Lung microvascular endothelial cell (primary cell): ENCODE measurements around the gene VAT1L. TPM values are rescaled to one million over a fixed set of nuclear protein-coding genes. Genes with fewer than 3 reads are reported as not detected.

ENCODE experiments used
- DNase-seq, 2 donors: peaks; one replicate each; pipeline versions ENCODE4 v3.0.0 to v3.0.0-alpha.2; 2010; ENCODE audit warnings: low read depth in 2 of 2
- total RNA-seq: library from RNA; depleted of rRNA; stranded (reverse); fragments of >200 nt; gene quantifications from 2 replicates; pipeline ENCODE4 v1.2.1, GENCODE V29; 2014

VAT1L gene
- total RNA-seq, 1 donor from 2014 or later: 0.20 TPM

- no peak for DNase-seq
Measured at GRCh38 chr16:77781091-77781490, 7.3 kb upstream of the VAT1L start.

GRCh38 chr16:77782694-77783093 is 5.7 kb upstream of the VAT1L start:
- peak in 1 of 2 donors; percentile 20 for DNase-seq

- DNase-seq: peak in 1 of 2 donors; percentile 27
Measured at GRCh38 chr16:77784441-77785372, 3.7 kb upstream of the VAT1L start.

DNA sequence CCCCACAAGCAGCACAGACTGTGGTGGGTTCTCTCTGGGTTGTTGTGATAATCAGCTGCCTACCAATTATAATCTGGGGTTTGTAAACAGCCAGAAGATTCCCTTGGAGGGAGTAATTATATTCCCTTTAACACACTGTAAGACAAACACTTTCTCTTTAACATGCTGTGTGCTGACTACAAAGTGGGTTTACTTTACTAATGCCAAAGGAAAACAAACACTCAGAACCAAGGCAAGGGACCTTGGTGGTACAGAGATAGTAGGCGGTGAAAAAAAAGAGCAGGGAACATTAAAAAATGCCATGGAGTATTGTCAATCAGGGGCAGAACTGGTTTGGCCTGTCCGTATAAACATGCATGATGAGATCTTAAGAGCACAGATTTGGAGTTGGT is 3.0 kb upstream of the VAT1L start:
- no peak for DNase-seq

DNA sequence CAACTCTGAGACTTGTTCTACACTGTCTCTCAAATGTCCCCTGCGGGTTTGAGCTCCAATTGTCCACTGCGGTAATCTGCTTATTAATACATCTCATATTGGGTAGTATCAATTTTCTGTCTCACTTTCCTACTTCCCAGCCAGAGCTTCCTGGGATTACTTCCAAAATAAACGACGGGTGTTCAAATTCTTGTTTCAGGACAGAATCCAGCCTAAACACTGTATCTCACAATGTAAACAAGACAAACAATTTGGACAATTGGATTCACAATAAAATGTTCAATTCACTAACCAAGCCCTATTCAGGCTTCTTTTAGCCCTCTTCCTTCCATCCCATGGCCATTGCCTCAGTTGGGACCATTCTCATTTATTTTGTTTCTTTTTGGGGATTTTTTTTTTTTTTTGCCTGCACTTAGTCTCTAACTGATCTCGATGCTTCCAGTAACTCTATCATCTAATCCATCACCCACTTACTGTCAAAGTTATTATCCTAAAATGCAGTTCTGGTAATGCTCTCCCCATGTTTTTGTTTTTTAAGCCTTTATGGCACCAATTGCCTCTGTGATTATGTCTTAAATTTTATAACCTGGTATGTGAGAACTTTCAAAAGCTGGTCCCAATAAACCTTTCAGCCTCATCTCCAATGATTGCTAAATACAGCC is 2.0 kb upstream of the VAT1L start:
- DNase-seq: no peak

- DNase-seq: no peak
Measured at GRCh38 chr16:77787452-77787851, 912 bp upstream of the VAT1L start.

DNA sequence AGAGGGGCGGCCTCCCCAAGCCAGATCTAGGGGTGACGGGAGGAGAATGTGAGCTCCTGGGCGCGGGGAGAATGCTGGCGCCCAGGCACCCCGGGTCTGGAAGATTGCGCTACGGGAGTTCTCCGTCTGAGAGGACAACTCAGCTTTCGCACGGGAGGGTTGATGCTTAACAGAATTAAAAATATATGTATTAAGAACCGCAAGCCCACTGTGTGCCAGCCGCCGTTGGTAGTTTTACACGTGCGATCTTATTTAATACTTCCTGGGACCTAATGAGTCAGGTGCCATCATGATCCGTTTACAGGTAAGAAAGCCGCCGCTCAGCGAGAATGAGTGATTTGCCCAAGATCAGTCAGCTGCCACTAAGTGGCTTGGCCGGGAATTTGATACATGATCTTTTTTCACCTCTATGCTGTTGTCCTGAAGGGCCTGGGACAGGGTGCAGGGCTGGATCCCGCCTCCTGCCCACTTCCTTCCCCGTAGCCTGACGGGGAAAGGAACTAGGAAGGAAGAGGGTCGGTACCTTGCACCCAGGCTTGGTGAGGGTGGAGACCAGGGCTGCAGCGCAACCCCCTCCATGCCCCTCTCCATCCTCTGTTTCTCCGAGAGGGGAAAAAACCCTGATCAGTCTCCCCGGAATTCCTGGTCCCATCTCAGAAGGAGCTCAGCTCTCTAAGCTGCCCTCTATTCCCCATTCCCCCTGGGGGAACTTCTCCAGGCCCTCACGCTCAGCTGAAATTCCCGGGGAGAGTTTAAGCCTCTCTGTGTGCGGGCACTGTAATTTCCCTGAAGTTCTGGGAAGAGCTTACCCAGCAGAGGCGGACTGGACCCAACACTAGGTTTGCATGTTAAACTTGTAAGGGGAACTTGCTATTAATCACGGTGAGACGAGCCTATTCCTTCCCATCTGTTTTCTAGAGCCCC is 983 bp downstream of the VAT1L start:
- DNase-seq: no peak

GRCh38 chr16:77790009-77790372 is 1.6 kb downstream of the VAT1L start:
- DNase-seq: no peak

DNA sequence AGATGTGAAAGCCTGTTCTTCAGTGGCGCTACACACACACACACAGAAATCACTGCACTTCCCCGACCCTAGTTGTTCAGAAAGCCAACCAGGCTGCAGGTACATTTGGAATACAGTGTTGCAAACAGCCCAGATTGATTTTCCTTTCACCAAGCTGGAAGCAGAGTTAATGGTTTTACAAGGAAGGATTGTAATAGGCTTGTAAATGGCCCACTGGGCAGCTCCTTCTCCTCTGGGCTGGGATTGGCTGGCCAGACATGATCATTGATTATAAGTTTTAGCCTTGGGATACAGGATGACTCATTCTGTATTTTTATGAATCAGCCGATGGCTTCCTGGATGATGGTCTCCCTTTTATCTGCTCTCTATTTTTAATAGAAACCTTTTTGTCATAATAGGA is 2.5 kb downstream of the VAT1L start:
- no peak for DNase-seq

- no peak for DNase-seq
Measured at GRCh38 chr16:77793417-77793816, 5.1 kb downstream of the VAT1L start.

DNA sequence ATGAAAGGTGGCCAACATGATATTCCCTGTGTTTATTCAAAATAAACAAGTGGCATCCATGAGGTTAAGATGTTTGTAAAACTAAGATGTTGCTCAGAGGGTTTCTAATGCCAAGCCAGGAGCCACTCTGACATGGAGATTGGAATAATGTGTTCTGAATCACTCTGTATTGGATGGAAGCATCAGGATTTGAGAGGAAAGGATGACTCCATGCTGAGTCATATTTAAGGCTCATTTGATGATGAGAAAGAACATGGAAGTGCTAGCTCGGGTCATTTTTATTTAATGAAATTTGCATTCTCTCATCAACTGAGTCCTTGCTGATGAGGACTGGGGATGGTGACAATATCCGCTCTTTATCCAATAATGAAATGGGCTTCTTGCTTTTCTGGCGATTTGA is 6.2 kb downstream of the VAT1L start:
- DNase-seq: peak; percentile 4 to 71

DNA sequence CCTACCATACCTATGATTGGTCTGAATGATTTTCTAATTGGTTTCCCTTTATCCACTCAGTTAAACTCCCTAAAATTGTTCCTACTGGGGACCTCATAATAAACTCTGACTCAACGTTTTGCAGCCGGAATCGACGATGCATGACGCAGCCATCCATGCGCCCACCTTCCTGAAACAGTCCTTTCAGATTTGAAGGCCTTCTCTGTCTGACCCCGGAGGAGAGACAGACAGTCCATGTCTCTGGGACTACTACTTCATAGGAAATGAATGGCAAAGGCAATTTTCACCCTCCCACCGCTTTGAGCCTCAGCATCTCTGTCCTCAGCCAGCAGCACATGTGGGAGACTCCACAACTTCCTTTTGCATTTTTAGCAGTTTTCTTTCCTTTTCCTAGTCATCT is 13.5 kb downstream of the VAT1L start:
- no peak for DNase-seq

- no peak for DNase-seq
Measured at GRCh38 chr16:77805398-77805797, 17.0 kb downstream of the VAT1L start.

DNA sequence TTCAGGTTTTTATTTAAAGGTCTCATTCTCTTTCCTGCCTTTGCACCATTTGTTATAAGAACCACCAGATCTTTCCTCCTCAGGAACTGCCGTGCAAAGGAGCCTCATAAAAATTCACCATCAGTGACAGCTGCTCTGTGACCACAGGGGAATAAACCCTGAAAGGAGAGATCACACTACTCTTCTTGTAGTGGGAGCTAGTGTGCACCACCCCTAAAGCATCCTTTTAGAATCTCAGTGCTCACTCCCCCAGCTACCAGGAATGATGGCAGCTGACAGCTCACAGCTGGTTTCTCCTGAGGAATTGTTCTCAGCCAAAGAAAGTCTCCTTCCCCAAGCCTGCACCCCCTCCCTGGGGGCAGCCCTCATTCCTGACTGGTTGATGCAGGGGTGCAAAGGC is 18.7 kb downstream of the VAT1L start:
- DNase-seq: no peak

GRCh38 chr16:77812856-77813500 is 24.6 kb downstream of the VAT1L start:
- no peak for DNase-seq

GRCh38 chr16:77816293-77816692 is 27.9 kb downstream of the VAT1L start:
- peak; percentile 14 to 46 for DNase-seq

GRCh38 chr16:77820340-77820739 is 32.0 kb downstream of the VAT1L start:
- DNase-seq: no peak

- no peak for DNase-seq
Measured at GRCh38 chr16:77822661-77823060, 34.3 kb downstream of the VAT1L start.

DNA sequence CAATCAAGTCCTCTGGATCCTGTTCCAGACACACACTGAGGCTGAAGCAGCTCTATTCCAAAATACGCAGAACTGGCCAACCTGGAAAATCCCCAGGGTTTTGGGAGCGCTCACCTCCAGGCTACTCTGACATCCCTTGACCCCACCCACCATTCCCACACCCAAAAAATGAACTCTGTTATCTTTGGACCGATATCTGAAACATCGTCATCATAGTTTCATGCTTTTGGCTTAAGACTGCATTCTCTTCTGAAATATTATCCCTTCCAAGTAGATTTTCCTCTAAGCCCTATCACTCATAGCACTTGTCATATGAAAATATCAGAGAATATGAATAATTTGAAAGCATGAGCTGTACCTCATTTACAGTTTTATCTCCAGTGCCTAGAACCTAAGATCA is 34.7 kb downstream of the VAT1L start:
- DNase-seq: no peak

DNA sequence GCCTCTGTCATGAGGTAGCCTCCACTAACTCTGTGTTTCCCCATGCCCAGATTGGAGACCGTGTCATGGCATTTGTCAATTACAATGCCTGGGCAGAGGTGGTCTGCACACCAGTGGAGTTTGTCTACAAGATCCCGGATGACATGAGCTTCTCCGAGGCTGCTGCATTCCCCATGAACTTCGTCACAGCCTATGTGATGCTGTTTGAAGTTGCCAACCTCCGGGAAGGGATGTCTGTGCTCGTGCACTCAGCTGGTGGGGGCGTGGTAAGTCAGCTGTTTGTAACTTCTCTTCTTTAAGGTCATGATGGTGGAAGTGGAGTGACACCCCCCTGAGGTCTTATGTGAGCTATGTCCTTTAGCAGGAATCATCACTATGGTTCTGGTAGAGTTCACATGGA is 36.8 kb downstream of the VAT1L start:
- DNase-seq: no peak

DNA sequence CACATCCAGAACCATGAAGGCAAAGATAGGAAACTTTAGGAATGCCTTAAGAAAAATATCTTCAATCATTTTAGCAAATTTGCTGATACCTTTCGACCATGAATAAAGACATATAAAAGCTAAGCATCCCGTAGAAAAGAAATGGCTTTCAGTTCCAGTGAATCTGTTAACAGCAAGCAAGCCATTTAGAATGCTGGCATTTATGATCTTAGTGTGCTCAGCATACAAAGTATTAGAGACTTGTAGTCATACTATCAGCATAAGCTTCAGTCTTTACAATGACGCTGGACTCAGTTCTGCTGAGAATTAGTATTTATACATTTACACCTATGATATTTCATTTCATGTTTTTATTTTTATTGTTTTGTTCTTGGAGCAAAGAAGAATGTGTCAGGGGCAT is 38.7 kb downstream of the VAT1L start:
- no peak for DNase-seq
